ENCODE measurements around the gene PCSK6.
A peak's percentile ranks its signal among the peaks of the same experiment; 100 is the strongest.

The PCSK6 gene

GRCh38 chr15:101505610-101506337, 16.3 kb upstream of the PCSK6 start:
- DNase-seq (ENCODE audit: low spot score) = peak; percentile 3
- in situ Hi-C loops (cut with MboI; ENCODE audit: low pct_unique_long_range_greater_than_20kb, low sequenced_read_pairs, unreplicated experiment) = no loop called here
- TF ChIP-seq, protein P1, sequence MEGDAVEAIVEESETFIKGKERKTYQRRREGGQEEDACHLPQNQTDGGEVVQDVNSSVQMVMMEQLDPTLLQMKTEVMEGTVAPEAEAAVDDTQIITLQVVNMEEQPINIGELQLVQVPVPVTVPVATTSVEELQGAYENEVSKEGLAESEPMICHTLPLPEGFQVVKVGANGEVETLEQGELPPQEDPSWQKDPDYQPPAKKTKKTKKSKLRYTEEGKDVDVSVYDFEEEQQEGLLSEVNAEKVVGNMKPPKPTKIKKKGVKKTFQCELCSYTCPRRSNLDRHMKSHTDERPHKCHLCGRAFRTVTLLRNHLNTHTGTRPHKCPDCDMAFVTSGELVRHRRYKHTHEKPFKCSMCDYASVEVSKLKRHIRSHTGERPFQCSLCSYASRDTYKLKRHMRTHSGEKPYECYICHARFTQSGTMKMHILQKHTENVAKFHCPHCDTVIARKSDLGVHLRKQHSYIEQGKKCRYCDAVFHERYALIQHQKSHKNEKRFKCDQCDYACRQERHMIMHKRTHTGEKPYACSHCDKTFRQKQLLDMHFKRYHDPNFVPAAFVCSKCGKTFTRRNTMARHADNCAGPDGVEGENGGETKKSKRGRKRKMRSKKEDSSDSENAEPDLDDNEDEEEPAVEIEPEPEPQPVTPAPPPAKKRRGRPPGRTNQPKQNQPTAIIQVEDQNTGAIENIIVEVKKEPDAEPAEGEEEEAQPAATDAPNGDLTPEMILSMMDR (IDR thresholded peaks at IDR 0.05; ENCODE audit: extremely low read depth, insufficient read depth, missing control alignments) = no peak

DNA sequence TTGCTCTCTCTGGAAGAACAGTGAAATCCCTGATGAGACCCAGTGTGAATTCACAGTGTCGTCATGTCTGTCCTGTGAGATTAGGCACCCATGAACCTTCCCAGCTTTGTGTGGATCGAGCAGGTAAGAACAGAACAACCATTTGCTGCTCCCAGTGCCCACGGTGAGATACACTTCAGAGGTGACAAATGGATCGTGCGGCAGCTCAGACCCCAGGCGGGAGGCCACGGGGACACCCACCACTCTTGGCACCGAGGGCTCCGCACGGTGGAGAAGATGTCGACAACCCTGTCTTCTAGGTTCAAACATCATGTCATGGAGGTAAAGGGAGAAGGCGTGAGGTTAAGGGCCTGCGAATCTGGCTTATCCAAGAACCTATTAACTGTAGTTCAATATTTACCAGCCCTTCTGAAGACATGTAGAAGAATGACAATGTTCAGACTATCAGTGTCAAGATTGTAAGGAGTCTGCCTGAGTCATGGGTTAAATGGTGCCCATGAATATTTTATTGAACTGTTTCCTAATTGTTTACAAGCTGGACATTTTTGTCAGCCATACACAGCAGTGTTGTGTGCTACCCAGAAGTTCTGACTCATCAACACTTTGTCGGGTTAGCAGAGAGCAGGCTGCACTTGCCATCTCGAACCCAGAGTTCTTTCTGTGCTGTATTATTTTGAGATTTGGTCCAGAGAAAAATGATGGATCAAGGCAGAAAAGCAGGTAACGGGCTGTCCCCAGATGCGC, 15.5 kb upstream of the PCSK6 start:
- no peak for DNase-seq (ENCODE audit: low spot score)
- TF ChIP-seq, protein P1 (IDR thresholded peaks at IDR 0.05; ENCODE audit: extremely low read depth, insufficient read depth, missing control alignments) = no peak
- in situ Hi-C loops (cut with MboI; ENCODE audit: low pct_unique_long_range_greater_than_20kb, low sequenced_read_pairs, unreplicated experiment) = no loop called here

DNA sequence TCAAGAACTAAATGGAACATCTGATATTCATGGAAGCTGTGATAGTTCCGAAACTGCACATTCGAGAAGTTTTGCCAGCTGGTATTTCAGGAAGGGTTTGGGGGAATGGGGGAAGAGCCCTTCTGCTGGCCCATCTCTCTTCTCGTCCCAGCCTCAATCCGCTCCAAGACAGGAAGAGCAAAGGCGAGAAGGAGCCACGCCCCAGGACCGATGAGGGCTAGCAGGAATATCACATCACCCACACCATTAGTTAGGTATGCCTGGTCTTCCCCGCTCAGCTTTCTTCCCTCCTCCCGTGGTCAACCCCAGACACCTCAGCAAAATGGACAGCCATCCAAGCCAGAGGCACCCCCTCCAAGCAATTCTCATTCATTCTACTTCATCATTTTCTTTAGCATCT, 14.9 kb upstream of the PCSK6 start:
- TF ChIP-seq, protein P1 (IDR thresholded peaks at IDR 0.05; ENCODE audit: extremely low read depth, insufficient read depth, missing control alignments) = no peak
- in situ Hi-C loops (cut with MboI; ENCODE audit: low pct_unique_long_range_greater_than_20kb, low sequenced_read_pairs, unreplicated experiment) = no loop called here
- peak; percentile 3 for DNase-seq (ENCODE audit: low spot score)

GRCh38 chr15:101503296-101503599, 13.7 kb upstream of the PCSK6 start:
- DNase-seq (ENCODE audit: low spot score) = no peak
- in situ Hi-C loops (cut with MboI; ENCODE audit: low pct_unique_long_range_greater_than_20kb, low sequenced_read_pairs, unreplicated experiment) = no loop called here
- TF ChIP-seq, protein P1 (IDR thresholded peaks at IDR 0.05; ENCODE audit: extremely low read depth, insufficient read depth, missing control alignments) = no peak

- TF ChIP-seq, protein P1 (IDR thresholded peaks at IDR 0.05; ENCODE audit: extremely low read depth, insufficient read depth, missing control alignments) = no peak
- in situ Hi-C loops (cut with MboI; ENCODE audit: low pct_unique_long_range_greater_than_20kb, low sequenced_read_pairs, unreplicated experiment) = no loop called here
Observed at GRCh38 chr15:101502572-101503295, 13.2 kb upstream of the PCSK6 start.

DNA sequence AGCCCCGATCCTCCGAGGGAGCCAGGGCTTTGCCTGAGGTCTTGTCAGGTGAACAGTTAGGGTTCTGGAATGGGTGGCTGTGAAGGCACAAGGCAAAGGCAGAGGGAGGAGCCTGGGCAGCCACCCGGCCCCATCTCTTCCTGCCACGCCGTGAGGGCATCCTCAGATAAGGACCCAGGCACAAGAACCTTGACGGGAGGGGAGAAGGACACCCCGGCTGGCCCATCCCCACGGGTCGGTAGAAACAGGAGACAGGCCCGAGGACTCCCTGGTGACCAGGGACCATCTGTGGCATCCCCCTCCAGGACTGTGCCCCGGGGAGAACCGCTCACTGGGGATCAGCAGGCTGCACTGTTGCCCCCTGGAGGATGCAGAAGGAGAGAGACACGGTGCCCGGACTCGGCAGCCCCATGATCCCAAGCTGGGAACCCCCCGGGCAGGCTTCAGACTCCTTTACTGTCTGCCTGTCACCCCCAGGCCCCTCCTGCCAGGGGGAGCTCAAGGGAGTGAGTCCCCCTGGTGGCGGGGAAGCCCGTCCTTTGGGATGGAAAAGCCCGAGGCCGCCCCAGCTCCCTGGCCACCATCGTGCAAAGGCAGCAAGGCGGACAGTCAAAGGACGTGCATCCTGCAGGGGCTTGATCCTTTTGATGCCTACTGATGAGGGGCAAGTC, 12.3 kb upstream of the PCSK6 start:
- peak; percentile 78 for DNase-seq (ENCODE audit: low spot score)
- TF ChIP-seq, protein P1 (IDR thresholded peaks at IDR 0.05; ENCODE audit: extremely low read depth, insufficient read depth, missing control alignments) = peak; percentile 65
- in situ Hi-C loops (cut with MboI; ENCODE audit: low pct_unique_long_range_greater_than_20kb, low sequenced_read_pairs, unreplicated experiment) = no loop called here

More at GRCh38 chr15:101502572-101503295, 13.2 kb upstream of the PCSK6 start:
- DNase-seq (ENCODE audit: low spot score) = peak; percentile 3

All from GM13977 (cell line).